ENCODE data around the gene XPO1.

The XPO1 gene

DNA sequence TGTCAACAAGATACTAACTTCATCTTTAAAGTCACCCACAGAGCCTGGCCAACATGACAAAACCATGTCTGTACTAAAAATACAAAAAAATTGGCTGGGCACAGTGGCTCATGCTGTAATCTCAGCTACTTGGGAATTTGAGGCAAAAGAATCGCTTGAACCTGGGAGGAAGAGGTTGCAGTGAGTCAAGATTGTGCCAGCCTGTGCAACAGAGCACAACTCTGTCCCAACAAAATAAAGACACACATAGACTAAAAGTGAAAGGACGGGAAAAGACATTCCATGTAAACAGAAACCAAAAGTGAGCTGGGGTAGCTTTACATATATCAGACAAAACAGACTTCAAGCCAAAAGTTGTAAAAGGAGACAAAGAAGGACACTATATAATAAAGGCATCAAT lies 102.1 kb downstream of the XPO1 start:
- no peak for DNase-seq (ENCODE audit: low read depth, low spot score)

DNA sequence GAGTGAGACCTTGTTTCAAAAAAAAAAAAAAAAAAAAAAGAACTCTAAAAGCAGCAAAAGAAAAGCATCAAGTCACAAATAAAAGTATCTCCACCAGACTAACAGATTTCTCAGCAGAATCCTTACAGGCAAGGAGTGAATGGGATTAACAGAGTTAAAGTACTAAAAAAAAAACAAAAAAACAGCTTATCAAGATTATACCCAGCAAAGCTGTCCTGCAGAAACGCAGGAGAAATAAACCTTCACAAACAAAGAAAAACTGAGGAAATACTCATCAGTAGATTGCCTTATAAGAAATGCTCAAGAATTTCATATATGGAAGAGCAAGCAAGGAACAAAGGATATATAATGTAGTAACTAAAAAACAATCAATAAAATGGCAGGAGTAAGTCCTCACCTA lies 102.9 kb downstream of the XPO1 start:
- no peak for DNase-seq (ENCODE audit: low read depth, low spot score)

DNA sequence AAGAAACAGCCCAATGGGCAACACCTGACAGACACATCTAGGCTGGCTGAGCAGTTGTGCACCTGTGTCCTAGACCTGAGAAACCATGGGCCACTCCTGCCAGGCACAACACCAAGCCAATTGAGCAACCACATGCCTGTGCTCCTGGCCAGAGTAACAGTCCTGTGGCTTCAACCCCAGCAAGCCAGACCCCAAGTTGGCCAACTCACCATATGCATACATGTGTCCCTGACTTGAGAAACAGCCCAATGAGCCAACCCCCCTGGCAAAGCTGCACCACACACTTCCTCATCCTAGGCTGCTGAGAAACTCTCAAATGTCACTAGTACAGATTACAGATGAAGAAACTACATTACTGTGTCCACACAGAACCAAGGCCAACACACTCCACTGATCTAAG lies 103.8 kb downstream of the XPO1 start:
- no peak for DNase-seq (ENCODE audit: low read depth, low spot score)

DNA sequence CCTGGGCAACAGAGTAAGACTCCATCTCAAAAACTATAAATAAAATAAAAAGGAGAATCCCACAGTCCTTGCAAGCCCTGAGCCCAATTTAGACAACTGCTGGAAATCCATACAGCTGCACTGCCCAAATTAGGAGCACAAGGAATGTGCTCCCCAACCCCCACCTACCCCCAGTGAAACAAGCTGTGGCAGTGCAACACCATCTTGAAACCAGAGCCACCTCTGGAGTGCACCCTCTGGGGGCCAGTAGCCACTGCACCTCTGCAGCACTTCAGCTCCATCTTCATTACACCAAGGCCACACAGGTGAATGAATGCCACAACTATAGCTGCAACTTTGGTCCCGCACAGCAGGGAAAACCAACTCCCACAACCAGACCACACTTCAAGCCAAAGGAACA lies 104.5 kb downstream of the XPO1 start:
- no peak for DNase-seq (ENCODE audit: low read depth, low spot score)

DNA sequence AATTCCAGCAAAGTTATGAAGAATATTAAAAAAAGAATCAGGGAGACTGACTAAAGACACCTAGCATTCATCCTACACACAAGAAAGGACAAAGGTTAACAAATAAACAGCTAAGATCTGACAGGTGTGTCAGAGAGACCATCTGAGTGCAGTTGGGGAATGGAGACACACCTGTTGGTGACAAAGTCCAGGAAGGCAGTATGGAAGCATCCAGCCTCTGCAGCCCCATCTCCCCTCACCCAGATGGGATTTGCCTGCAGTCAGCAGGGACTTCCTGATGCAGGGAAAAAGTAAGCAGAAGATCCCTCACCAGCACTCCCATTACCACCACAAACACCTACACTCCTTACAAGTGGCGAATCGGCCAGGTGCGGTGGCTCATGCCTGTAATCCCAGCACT lies 105.2 kb downstream of the XPO1 start:
- DNase-seq (ENCODE audit: low read depth, low spot score) = no peak

DNA sequence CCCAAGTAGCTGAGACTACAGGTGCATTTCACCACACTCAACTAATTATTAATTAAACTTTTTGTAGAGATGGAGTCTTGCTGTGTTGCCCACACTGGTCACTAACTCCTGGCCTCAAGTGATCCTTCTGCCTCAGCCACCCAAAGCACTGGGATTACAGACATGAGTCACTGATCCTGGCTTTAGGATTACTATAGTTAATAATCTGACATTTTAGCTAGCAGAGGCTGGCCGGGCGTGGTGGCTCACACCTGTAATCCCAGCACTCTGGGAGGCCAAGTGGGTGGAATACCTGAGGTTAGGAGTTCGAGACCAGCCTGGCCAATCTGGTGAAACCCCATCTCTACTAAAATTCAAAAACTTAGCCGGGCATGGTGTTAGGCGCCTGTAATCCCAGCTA lies 106.8 kb downstream of the XPO1 start:
- no peak for DNase-seq (ENCODE audit: low read depth, low spot score)

Data from astrocyte of the hippocampus (primary cell).